GM19463 (cell line): Measurements from ENCODE around the gene RPP14.
"Not testable (repeated sequence)": the region's sequence is repeated elsewhere in the genome, so short reads cannot be mapped to it uniquely, and the experiment has no call there.

ENCODE experiments used
- ATAC-seq: cut with Tn5 transposase; IDR thresholded peaks from one replicate; pipeline ENCODE4 v1.9.1; 2021; ENCODE audit warnings: mild to moderate bottlenecking, moderate library complexity; ENCODE audit not compliant: unreplicated experiment

RPP14 gene

GRCh38 chr3:58329922-58330413 lies 23.9 kb downstream of the RPP14 start:
- ATAC-seq, result no peak

GRCh38 chr3:58331593-58332152 lies 25.6 kb downstream of the RPP14 start:
- no peak for ATAC-seq

- peak; percentile 89 for ATAC-seq
Observed at GRCh38 chr3:58332575-58333188, 26.6 kb downstream of the RPP14 start, which contains the start of gene PXK. PXK (plus strand) TSS chr3:58332892; CDS start chr3:58332989, 97 bp downstream.

GRCh38 chr3:58333206-58334012 lies 27.4 kb downstream of the RPP14 start:
- peak; percentile 31 for ATAC-seq

GRCh38 chr3:58334013-58334321 lies 27.9 kb downstream of the RPP14 start:
- ATAC-seq, result no peak

GRCh38 chr3:58334506-58334884 lies 28.4 kb downstream of the RPP14 start:
- no peak for ATAC-seq

GRCh38 chr3:58335652-58335947 lies 29.6 kb downstream of the RPP14 start:
- no peak for ATAC-seq

- no peak for ATAC-seq
Observed at GRCh38 chr3:58336135-58336882, 30.3 kb downstream of the RPP14 start.

GRCh38 chr3:58337190-58337589 lies 31.1 kb downstream of the RPP14 start:
- no peak for ATAC-seq

- ATAC-seq, result not testable (repeated sequence)
Observed at GRCh38 chr3:58339146-58339545, 33.1 kb downstream of the RPP14 start.

- ATAC-seq, result no peak
Observed at GRCh38 chr3:58340594-58341244, 34.7 kb downstream of the RPP14 start.

- ATAC-seq, result no peak
Observed at GRCh38 chr3:58341376-58341775, 35.3 kb downstream of the RPP14 start.

GRCh38 chr3:58342676-58343075 lies 36.6 kb downstream of the RPP14 start:
- no peak for ATAC-seq

- ATAC-seq, result no peak
Observed at GRCh38 chr3:58345457-58345856, 39.4 kb downstream of the RPP14 start.

GRCh38 chr3:58346368-58346767 lies 40.3 kb downstream of the RPP14 start:
- no peak for ATAC-seq

- no peak for ATAC-seq
Observed at GRCh38 chr3:58347984-58348383, 41.9 kb downstream of the RPP14 start.

GRCh38 chr3:58349792-58350626 lies 44.0 kb downstream of the RPP14 start:
- peak; percentile 82 for ATAC-seq

GRCh38 chr3:58350627-58351013 lies 44.6 kb downstream of the RPP14 start:
- ATAC-seq, result no peak

- no peak for ATAC-seq
Observed at GRCh38 chr3:58351920-58352319, 45.9 kb downstream of the RPP14 start.

GRCh38 chr3:58352626-58353025 lies 46.6 kb downstream of the RPP14 start:
- no peak for ATAC-seq
